ENCODE measurements around the gene GOLGA3.

DNA sequence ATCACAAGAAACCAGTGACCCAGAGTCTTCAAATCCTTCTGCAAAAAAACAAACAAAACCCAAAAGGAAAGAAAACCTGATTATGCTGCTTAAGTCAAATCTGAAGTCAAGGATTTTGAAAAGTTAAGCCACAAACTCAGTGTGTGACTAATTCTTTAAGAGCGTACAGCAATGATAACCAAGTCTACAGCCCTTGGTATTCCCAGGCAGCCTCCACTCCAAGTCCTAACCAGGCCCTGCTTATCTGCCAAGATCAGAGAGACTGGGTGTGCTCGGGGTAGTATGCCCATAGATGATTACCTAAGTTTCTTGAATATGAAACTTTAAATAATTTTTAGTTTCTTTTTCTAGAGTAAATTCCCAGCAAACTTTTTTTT, 104.9 kb downstream of the GOLGA3 start:
- TF ChIP-seq POLR2AphosphoS5 (IDR thresholded peaks at IDR 0.05; ENCODE audit: borderline replicate concordance, low read depth, low read length) (no peak), FOXP2 (optimal IDR thresholded peaks at IDR 0.05; ENCODE audit: control extremely low read depth, extremely low read length, insufficient read depth) (no peak), EZH2 (IDR thresholded peaks at IDR 0.05) (no peak)
